HCT116 (cell line): ENCODE results near the gene NOC4L.

Experiments used
- CEBPB ChIP-seq: IDR thresholded peaks from 2 replicates; pipeline ENCODE4 v1.6.1; 2012; ENCODE audit warnings: low read depth
- EGR1 ChIP-seq: IDR thresholded peaks from 2 replicates; pipeline ENCODE4 v1.6.1; 2012; ENCODE audit warnings: low read depth
- EZH2 ChIP-seq: fragments of 200-600 bp; sonication (generic); IDR thresholded peaks from 2 replicates; pipeline ENCODE4 v1.6.1; 2017; ENCODE audit warnings: antibody characterized with exemption, mixed run types
- POLR2A ChIP-seq: IDR thresholded peaks from 2 replicates; pipeline ENCODE4 v1.7.0; 2011; ENCODE audit warnings: borderline replicate concordance; ENCODE audit not compliant: insufficient read depth, insufficient read length; ENCODE audit errors: extremely low read depth
- POLR2AphosphoS5 ChIP-seq: IDR thresholded peaks from 2 replicates; pipeline ENCODE4 v1.6.1; 2011; ENCODE audit warnings: mild to moderate bottlenecking, low read depth, low read length, moderate library complexity
- SIN3A ChIP-seq: IDR thresholded peaks from 2 replicates; pipeline ENCODE4 v1.6.1; 2012; ENCODE audit warnings: low read depth
- SP1 ChIP-seq: IDR thresholded peaks from 2 replicates; pipeline ENCODE4 v1.6.1; 2012; ENCODE audit warnings: low read depth
- ZFX ChIP-seq: fragments of 450-650 bp; IDR thresholded peaks from 2 replicates; pipeline ENCODE4 v1.6.1; 2017
- ZNF274 ChIP-seq: fragments of 200-500 bp; sonication (Bioruptor generic); IDR thresholded peaks from 2 replicates; pipeline ENCODE4 v1.6.1; 2014; ENCODE audit warnings: mild to moderate bottlenecking, low read depth, low read length, inconsistent platforms
- TF ChIP-seq, protein P1 (sequence below), 3 experiments: fragments of 200-600 bp in 1 of 3; sonication (generic) in 1 of 3; IDR thresholded peaks in 2 of 3; conservative IDR thresholded peaks in 1 of 3; 2 replicates each; pipeline ENCODE4 v1.5.1; 2012 to 2017; ENCODE audit warnings: low read depth in 2 of 3, low read length in 2 of 3, antibody characterized with exemption in 1 of 3, borderline replicate concordance in 1 of 3, control low read depth in 1 of 3, mild to moderate bottlenecking in 1 of 3, mixed read lengths in 1 of 3, mixed run types in 1 of 3, moderate library complexity in 1 of 3; ENCODE audit not compliant: insufficient read depth in 1 of 3
- TF ChIP-seq, protein P2 (sequence below): IDR thresholded peaks from 2 replicates; pipeline ENCODE4 v1.6.1; 2012
- TF ChIP-seq, protein P3 (sequence below): IDR thresholded peaks from 2 replicates; pipeline ENCODE4 v1.6.1; 2012

DNA sequence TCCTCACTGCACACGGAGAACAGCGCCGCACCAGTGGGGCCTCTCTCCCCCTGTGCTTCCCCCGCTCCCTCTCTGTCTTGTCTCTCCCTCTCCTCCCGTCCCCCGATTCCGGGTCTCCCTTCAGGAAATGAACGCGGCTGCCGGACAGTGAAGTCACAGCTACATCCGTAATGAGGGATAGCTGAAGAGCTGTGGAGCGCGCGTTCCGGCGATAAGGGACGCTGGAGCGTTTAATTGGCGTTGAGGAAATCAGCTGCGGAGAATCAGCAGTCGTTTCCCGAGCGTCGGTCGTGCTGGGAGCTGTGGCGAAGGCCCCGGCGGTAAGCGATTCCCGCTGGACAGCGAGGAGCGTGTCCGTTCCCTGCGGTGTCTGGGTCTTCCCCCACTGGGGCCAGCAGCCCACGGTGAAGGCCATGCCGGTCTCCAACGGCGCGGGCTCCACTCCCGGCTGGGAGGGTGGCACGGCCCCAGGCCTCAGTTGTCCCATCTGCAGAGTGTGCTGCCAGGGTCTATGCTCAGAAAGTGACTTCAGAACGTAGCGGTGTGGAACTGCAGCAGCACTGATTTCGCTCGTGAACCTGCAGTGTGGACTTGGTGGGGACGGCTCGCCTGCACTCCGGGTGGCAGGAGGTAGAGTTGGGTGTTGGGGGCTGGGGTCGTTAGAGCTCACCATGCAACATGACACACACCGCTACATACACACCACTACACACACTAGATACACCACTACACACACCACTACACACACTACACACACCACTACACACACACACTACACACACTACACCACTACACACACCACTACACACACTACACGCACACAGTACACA lies 10.9 kb downstream of the NOC4L start:
- TF ChIP-seq POLR2AphosphoS5 (no peak), EZH2 (no peak), POLR2A (no peak), SP1 (no peak), SIN3A (no peak), CEBPB (no peak), ZFX (no peak), EGR1 (no peak), ZNF274 (no peak)
- TF ChIP-seq, protein P1, sequence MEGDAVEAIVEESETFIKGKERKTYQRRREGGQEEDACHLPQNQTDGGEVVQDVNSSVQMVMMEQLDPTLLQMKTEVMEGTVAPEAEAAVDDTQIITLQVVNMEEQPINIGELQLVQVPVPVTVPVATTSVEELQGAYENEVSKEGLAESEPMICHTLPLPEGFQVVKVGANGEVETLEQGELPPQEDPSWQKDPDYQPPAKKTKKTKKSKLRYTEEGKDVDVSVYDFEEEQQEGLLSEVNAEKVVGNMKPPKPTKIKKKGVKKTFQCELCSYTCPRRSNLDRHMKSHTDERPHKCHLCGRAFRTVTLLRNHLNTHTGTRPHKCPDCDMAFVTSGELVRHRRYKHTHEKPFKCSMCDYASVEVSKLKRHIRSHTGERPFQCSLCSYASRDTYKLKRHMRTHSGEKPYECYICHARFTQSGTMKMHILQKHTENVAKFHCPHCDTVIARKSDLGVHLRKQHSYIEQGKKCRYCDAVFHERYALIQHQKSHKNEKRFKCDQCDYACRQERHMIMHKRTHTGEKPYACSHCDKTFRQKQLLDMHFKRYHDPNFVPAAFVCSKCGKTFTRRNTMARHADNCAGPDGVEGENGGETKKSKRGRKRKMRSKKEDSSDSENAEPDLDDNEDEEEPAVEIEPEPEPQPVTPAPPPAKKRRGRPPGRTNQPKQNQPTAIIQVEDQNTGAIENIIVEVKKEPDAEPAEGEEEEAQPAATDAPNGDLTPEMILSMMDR (IDR thresholded peaks at IDR 0.05 in 2 of 3, conservative IDR thresholded peaks at IDR 0.05 in 1 of 3; ENCODE audit: borderline replicate concordance in 1 of 3, insufficient read depth in 1 of 3, low read depth in 2 of 3, low read length in 2 of 3), result no peak
- TF ChIP-seq, protein P2, sequence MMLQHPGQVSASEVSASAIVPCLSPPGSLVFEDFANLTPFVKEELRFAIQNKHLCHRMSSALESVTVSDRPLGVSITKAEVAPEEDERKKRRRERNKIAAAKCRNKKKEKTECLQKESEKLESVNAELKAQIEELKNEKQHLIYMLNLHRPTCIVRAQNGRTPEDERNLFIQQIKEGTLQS, result no peak
- TF ChIP-seq, protein P3, sequence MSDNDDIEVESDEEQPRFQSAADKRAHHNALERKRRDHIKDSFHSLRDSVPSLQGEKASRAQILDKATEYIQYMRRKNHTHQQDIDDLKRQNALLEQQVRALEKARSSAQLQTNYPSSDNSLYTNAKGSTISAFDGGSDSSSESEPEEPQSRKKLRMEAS, result no peak
